ENCODE data around the gene HMGCL. TPM values are rescaled to one million over a fixed set of nuclear protein-coding genes. Genes with fewer than 3 reads are reported as not detected.

The HMGCL gene
- 21.0 and 30.7 TPM in 2 replicates for total RNA-seq

- intact Hi-C loops (cut with micrococcal nuclease) = loop anchor here (1.0 kb wide), 5 partner anchors 13 to 91 kb away; partner anchors contain the start of genes FUCA1 and GALE
- peaks cover 20% of the 10 kb centered on the region for H3K4me1 Mint-ChIP-seq
- no peak for TF ChIP-seq CTCF (IDR thresholded peaks at IDR 0.05)
- H3K27me3 Mint-ChIP-seq = no peaks in the 10 kb centered on the region
- peak; percentile 95 for ATAC-seq (ENCODE audit: low read depth)
- peak within 1 kb of the TSS; percentile 96 for H3K4me3 Mint-ChIP-seq
- POLR2A ChIA-PET = interaction anchor here (0.6 to 3.8 kb wide), 32 partner anchors 9 to 1514 kb away, joined by 3 to 44 read pairs (median 5); partner anchors contain the start of genes CNR2, GALE, LYPLA2 and PITHD1
- H3K27ac Mint-ChIP-seq = peak within 1 kb of the TSS; percentile 95
- H3K9me3 Mint-ChIP-seq = no peaks in the 10 kb centered on the region
- CTCF ChIA-PET = interaction anchor here (0.6 to 4.9 kb wide), 4 partner anchors 14 to 92 kb away, joined by 3 to 36 read pairs (median 4); no protein-coding TSS in a partner anchor
- DNase-seq = peak; percentile 81
- peaks cover 8% of the 10 kb centered on the region for H3K36me3 Mint-ChIP-seq (ENCODE audit: low read depth)
These were observed at the start of gene HMGCL for GRCh38 chr1:23825076-23825761. Gene HMGCL (minus strand): TSS chr1:23825429. CDS start chr1:23825415, 14 bp downstream.

DNA sequence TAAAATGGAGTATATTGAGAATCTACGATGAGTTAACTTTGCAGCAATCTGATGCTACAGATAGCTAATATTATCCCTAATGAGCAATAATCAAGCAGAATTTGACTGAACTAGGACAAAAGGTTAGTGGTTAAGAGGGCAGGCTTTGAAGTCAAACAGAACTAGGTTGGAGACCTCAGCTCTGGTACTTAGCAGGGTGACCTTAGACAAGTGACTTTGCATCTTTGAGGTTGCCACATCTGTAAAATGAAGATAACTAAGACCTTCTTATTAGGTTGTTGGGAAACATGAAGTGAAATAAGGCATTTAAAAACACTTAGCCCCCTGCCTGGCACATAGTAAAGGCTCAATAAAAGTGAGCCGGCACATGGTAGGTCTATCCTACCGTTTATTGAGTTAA lies 47.2 kb upstream of the HMGCL start:
- H3K4me1 Mint-ChIP-seq = peaks cover 25% of the 10 kb centered on the region
- H3K9me3 Mint-ChIP-seq = no peaks in the 10 kb centered on the region
- H3K36me3 Mint-ChIP-seq (ENCODE audit: low read depth) = peaks cover 48% of the 10 kb centered on the region
- ChIA-PET CTCF (no interaction called here), POLR2A (no interaction called here)
- no peak overlapping the region for H3K4me3 Mint-ChIP-seq
- H3K27ac Mint-ChIP-seq = peak overlapping the region; percentile 12
- intact Hi-C loops (cut with micrococcal nuclease) = no loop called here
- no peak for DNase-seq
- TF ChIP-seq CTCF (IDR thresholded peaks at IDR 0.05) = no peak
- H3K27me3 Mint-ChIP-seq = no peaks in the 10 kb centered on the region
- ATAC-seq (ENCODE audit: low read depth) = no peak

DNA sequence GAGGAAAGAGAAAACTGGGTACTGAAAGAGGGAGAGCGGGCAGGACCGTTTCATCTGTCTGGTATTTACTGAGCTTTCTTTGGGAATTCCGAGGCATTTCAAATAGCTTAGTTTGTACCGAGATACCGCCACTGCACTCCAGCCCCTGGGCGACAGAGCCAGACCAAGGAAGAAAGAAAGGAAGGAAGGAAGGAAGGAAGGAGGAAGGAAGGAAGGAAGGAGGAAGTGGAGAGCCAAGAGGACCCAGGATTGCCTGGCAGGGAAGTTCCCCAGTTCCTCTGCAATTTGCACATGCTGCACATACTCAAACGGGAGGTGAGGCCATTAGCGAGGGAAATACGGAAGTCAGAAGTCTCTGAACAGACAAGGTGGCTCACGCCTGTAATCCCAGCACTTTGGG lies 43.8 kb upstream of the HMGCL start:
- no peak for TF ChIP-seq CTCF (IDR thresholded peaks at IDR 0.05)
- H3K27ac Mint-ChIP-seq = peak overlapping the region; percentile 87
- CTCF ChIA-PET = interaction anchor here (0.8 to 3.5 kb wide), 7 partner anchors 10 to 97 kb away, joined by 3 to 23 read pairs (median 5); partner anchors contain the start of gene CNR2
- DNase-seq (no peak), ATAC-seq (ENCODE audit: low read depth) (no peak)
- POLR2A ChIA-PET = interaction anchor here (0.6 to 3.4 kb wide), 9 partner anchors 19 to 1844 kb away, joined by 3 to 20 read pairs (median 8); partner anchors contain the start of gene CNR2
- no peaks in the 10 kb centered on the region for H3K27me3 Mint-ChIP-seq
- peak overlapping the region; percentile 84 for H3K4me3 Mint-ChIP-seq
- H3K4me1 Mint-ChIP-seq = peaks cover 38% of the 10 kb centered on the region
- H3K36me3 Mint-ChIP-seq (ENCODE audit: low read depth) = peaks cover 34% of the 10 kb centered on the region
- no peaks in the 10 kb centered on the region for H3K9me3 Mint-ChIP-seq
- intact Hi-C loops (cut with micrococcal nuclease) = loop anchor here (2.0 kb wide), 1 partner anchor 40 kb away; no protein-coding TSS in a partner anchor

DNA sequence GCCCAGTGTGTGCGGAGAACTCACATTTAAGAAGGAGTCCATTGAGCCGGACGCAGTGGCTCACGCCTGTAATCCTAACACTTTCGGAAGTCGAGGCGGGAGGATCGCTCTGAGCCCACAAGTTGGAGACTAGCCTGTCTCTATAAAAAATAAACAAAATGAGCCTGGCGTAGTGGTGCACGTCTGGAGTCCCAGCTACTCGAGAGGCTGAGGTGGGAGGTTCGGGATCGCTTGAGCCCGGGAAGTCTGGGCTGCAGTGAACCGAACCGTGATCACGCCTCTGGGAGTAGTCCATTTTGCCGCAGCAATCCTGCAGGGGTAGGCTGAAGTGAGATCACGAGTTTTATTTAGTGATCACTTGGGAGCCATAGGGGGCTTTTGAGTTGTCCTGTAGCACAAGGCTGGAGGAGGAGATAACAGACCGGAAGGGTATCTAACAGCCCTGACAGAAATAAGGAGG lies 43.4 kb upstream of the HMGCL start:
- peak overlapping the region; percentile 84 for H3K4me3 Mint-ChIP-seq
- peak overlapping the region; percentile 87 for H3K27ac Mint-ChIP-seq
- peaks cover 29% of the 10 kb centered on the region for H3K36me3 Mint-ChIP-seq (ENCODE audit: low read depth)
- intact Hi-C loops (cut with micrococcal nuclease) = loop anchor here (1.0 to 2.0 kb wide), 8 partner anchors 20 to 96 kb away; partner anchors contain the start of genes HMGCL and PNRC2
- peaks cover 36% of the 10 kb centered on the region for H3K4me1 Mint-ChIP-seq
- TF ChIP-seq CTCF (IDR thresholded peaks at IDR 0.05) = no peak
- no peaks in the 10 kb centered on the region for H3K9me3 Mint-ChIP-seq
- ChIA-PET CTCF (interaction anchor here (0.8 to 3.5 kb wide), 7 partner anchors 11 to 97 kb away, joined by 3 to 23 read pairs (median 5); partner anchors contain the start of gene CNR2), POLR2A (interaction anchor here (0.6 to 3.4 kb wide), 9 partner anchors 20 to 80 kb away, joined by 3 to 20 read pairs (median 8); partner anchors contain the start of gene CNR2)
- H3K27me3 Mint-ChIP-seq = no peaks in the 10 kb centered on the region
- DNase-seq (no peak), ATAC-seq (ENCODE audit: low read depth) (peak; percentile 4)
